HCT116 (cell line): ENCODE results near the gene METTL15.

ENCODE experiments used
- CTCF ChIP-seq, 3 experiments: fragments of 200-600 bp in 1 of 3; sonication (generic) in 1 of 3; IDR thresholded peaks in 2 of 3; conservative IDR thresholded peaks in 1 of 3; 2 replicates each; pipeline ENCODE4 v1.5.1; 2012 to 2017; ENCODE audit warnings: low read depth in 2 of 3, low read length in 2 of 3, antibody characterized with exemption in 1 of 3, borderline replicate concordance in 1 of 3, control low read depth in 1 of 3, mild to moderate bottlenecking in 1 of 3, mixed read lengths in 1 of 3, mixed run types in 1 of 3, moderate library complexity in 1 of 3; ENCODE audit not compliant: insufficient read depth in 1 of 3
- POLR2A ChIP-seq: IDR thresholded peaks from 2 replicates; pipeline ENCODE4 v1.7.0; 2011; ENCODE audit warnings: borderline replicate concordance; ENCODE audit not compliant: insufficient read depth, insufficient read length; ENCODE audit errors: extremely low read depth

- no peak for TF ChIP-seq CTCF (IDR thresholded peaks at IDR 0.05 in 2 of 3, conservative IDR thresholded peaks at IDR 0.05 in 1 of 3; ENCODE audit: borderline replicate concordance in 1 of 3, insufficient read depth in 1 of 3, low read depth in 2 of 3, low read length in 2 of 3)
- TF ChIP-seq POLR2A = no peak
Measured at GRCh38 chr11:28259177-28259843, 151.1 kb downstream of the METTL15 start.
